ENCODE data around the gene SORT1. TPM values are rescaled to one million over a fixed set of nuclear protein-coding genes. Genes with fewer than 3 reads are reported as not detected.
"Not testable (repeated sequence)": the region's sequence is repeated elsewhere in the genome, so short reads cannot be mapped to it uniquely, and the experiment has no call there.

The SORT1 gene
- total RNA-seq, 4 donors from 2014 or later, result 55.8 to 79.2 (median 68.3) TPM

DNA sequence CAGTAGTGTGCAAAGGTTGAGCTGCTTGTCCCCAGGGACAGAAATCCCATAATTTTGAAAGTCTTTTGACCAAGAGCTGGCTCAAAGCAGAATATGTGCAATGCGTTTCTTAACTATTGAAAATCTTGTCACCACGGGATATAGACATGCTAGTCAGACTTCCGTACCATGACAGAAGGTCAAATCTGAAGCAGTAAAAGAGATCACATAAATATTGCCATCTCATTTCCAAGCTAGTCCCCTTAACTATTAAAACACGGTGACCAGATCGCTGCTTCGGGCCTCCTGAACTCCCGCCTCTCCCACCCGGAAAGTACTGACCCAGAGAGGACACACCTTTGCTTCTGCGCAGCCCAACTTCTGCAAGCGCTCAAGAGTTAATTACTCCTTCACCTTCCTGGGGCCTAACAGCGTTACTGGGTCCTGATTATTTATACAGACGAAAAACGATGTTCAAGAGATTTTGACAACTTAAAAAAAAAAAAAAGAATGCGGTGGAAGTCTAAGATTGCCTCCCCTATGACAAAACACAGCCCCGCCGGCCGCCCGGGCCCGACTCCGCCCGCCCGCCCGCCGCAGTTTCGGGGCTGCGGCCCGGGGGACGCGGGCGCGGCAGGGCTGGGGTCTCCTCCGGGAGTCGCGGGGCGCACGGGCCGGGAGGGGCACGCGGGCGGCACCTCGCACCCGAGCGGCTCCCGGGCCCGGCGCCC lies 692 bp downstream of the SORT1 start:
- peak; percentile 19 for ATAC-seq (ENCODE audit: low FRiP score)
- TF ChIP-seq CTCF (IDR thresholded peaks at IDR 0.05), result no peak
- no peak for DNase-seq (ENCODE audit: low spot score)

GRCh38 chr1:109396513-109396839 lies 1.2 kb downstream of the SORT1 start:
- DNase-seq (ENCODE audit: low spot score) (no peak), ATAC-seq (ENCODE audit: low FRiP score) (no peak)
- TF ChIP-seq CTCF (IDR thresholded peaks at IDR 0.05), result no peak

DNA sequence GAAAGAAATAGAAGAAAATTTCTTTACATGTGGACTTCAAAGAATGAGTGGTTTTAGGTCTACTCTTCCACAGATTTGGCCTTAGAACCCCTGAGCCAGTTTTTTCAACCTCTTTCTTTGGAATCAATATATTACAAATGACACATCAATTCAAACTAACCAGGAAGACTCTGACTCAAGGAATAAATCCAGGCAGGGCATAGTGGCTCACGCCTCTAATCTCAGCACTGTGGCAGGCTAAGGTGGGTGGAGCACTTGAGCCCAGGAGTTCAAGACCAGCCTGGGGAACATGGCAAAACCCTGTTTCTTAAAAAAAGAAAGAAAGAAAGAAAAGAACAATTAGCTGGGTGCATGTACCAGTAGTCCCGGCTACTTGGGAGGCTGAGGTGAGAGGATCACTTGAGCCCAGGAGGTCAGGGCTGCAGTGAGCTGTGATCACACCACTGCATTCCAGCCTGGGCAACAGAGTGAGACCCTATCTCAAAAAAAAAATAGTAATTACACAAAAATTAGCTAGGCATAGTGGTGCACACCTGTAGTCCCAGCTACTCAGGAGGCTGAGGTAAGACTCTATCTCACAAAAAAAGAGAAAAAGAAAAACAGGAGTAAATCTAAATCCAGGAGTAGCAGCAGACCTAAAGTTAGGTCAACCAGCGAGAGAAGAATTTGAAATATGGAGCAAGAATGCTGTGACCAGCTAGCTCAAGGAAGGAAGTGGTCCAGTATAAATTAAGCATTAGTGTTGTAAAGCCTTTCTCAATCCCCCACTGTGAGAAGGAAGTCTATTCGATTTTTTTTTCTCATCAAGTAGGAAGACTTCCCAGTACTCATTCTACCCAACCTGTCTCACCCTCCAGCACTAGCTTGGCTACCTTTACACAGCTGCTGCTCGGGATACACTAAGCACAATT lies 1.9 kb downstream of the SORT1 start:
- TF ChIP-seq CTCF (IDR thresholded peaks at IDR 0.05), result no peak
- DNase-seq (ENCODE audit: low spot score) (no peak), ATAC-seq (ENCODE audit: low FRiP score) (no peak)

GRCh38 chr1:109395282-109395599 lies 2.5 kb downstream of the SORT1 start:
- not testable (repeated sequence) for ATAC-seq (ENCODE audit: low FRiP score); DNase-seq (ENCODE audit: low spot score)

- TF ChIP-seq CTCF (IDR thresholded peaks at IDR 0.05), result no peak
- no peak for ATAC-seq (ENCODE audit: low FRiP score)
- no peak for DNase-seq (ENCODE audit: low spot score)
These were observed 3.0 kb downstream of the SORT1 start for GRCh38 chr1:109394591-109395281.

GRCh38 chr1:109393617-109394233 lies 4.0 kb downstream of the SORT1 start:
- ATAC-seq (ENCODE audit: low FRiP score) (no peak), DNase-seq (ENCODE audit: low spot score) (no peak)
- TF ChIP-seq CTCF (IDR thresholded peaks at IDR 0.05), result no peak

Measured in omental fat pad (tissue), 4 donors.